Measurements from ENCODE around the gene GRM2. TPM values are rescaled to one million over a fixed set of nuclear protein-coding genes. Genes with fewer than 3 reads are reported as not detected.

Gene GRM2
- total and polyA plus RNA-seq, 2 of the 8 experiments (the other 6 are each of a cell fraction or from before 2014, with no cell fraction given), result 3.9 to 10.5 TPM

- no peak overlapping the region for H2BK20ac ChIP-seq (ENCODE audit: low read length)
- no peak overlapping the region for H2BK12ac ChIP-seq (ENCODE audit: low read depth, low read length)
- no peaks in the 10 kb centered on the region for H3K9me3 ChIP-seq (ENCODE audit: insufficient read depth in 2 of 2, low read depth in 1 of 2, low read length in 1 of 2)
- no peak overlapping the region for H2BK15ac ChIP-seq (ENCODE audit: low read length)
- H4K20me1 ChIP-seq (replicated peaks in 1 of 2; ENCODE audit: control insufficient read depth in 1 of 2, insufficient read depth in 2 of 2, low read length in 2 of 2), result peaks cover 0 to 2% of the 10 kb centered on the region in 2 experiments
- 0 out of 2 replicates have a peak overlapping the region, but pooled peaks have one; percentile 57 for H3K27ac ChIP-seq (ENCODE audit: low read depth, low read length)
- no peak overlapping the region for H4K8ac ChIP-seq (ENCODE audit: extremely low read depth, insufficient read depth, low read length)
- no peak overlapping the region for H3K56ac ChIP-seq (replicated peaks; ENCODE audit: insufficient read length, low read depth, low read length)
- no peak overlapping the region for H4K91ac ChIP-seq (replicated peaks; ENCODE audit: insufficient read length, low read length)
- H3K27me3 ChIP-seq (replicated peaks in 1 of 4; ENCODE audit: control insufficient read depth in 3 of 4, extremely low read depth in 1 of 4, insufficient read depth in 3 of 4, low read length in 3 of 4), result peaks cover 0 to 1% (median 0%) of the 10 kb centered on the region in 4 experiments; a peak in 1 of 7 replicates
- no peak overlapping the region for H2AK5ac ChIP-seq (ENCODE audit: low read depth, low read length)
- DNase-seq (ENCODE audit: low read depth in 1 of 2, low spot score in 2 of 2) (no peak), FAIRE-seq (no peak)
- ChIA-PET CTCF (ENCODE audit: partially characterized antibody) (interaction anchor here (0.6 to 8.2 kb wide), 11 partner anchors 8 to 875 kb away, joined by 3 to 37 read pairs (median 5); no protein-coding TSS in a partner anchor), POLR2A (ENCODE audit: partially characterized antibody) (interaction anchor here (1.0 kb wide), 1 partner anchor 48 kb away, joined by 3 read pairs; no protein-coding TSS in a partner anchor)
- H3K79me2 ChIP-seq (ENCODE audit: control insufficient read depth in 1 of 2, insufficient read depth in 2 of 2, low read length in 2 of 2), result no peaks in the 10 kb centered on the region
- WGBS, 2 experiments (ENCODE audit: extremely low coverage in 1 of 2, insufficient coverage in 1 of 2, insufficient read length in 1 of 2, insufficient replicate concordance in 2 of 2, low coverage in 1 of 2, low lambda C conversion rate in 2 of 2, missing lambda C conversion rate in 1 of 2), result 85% methylated on average over 2 of the region's 5 CpGs; no CpG with 5 or more reads in 1 of the 2 experiments
- no peak overlapping the region for H3K4me3 ChIP-seq (ENCODE audit: extremely low read depth in 1 of 4, insufficient read depth in 2 of 4, low read depth in 3 of 4, low read length in 4 of 4)
- no peak overlapping the region for H2BK120ac ChIP-seq (replicated peaks; ENCODE audit: low read depth, low read length)
- no peak overlapping the region for H4K5ac ChIP-seq (ENCODE audit: insufficient read length, low read depth, low read length)
- H3K4me1 ChIP-seq (replicated peaks in 1 of 4; ENCODE audit: control insufficient read depth in 3 of 4, insufficient read depth in 4 of 4, low read length in 3 of 4), result peaks cover 0 to 7% (median 2%) of the 10 kb centered on the region in 4 experiments; a peak in 2 of 7 replicates
- no peak overlapping the region for H3K4ac ChIP-seq (replicated peaks; ENCODE audit: insufficient read length, low read depth, low read length)
- no peak overlapping the region for H2BK5ac ChIP-seq (ENCODE audit: low read depth, low read length)
- H3K36me3 ChIP-seq (ENCODE audit: control insufficient read depth in 2 of 4, insufficient read depth in 4 of 4, low read length in 3 of 4), result no peaks in the 10 kb centered on the region; a peak in 1 of 8 replicates
- no peak overlapping the region for H3K18ac ChIP-seq (ENCODE audit: extremely low read depth, low read length)
- no peaks in the 10 kb centered on the region for H3K23me2 ChIP-seq (ENCODE audit: low read depth, low read length)
- no peaks in the 10 kb centered on the region for H3K79me1 ChIP-seq (ENCODE audit: low read depth, low read length)
- H3K4me2 ChIP-seq (ENCODE audit: insufficient read depth in 1 of 2, low read depth in 2 of 2, low read length in 2 of 2), result no peak overlapping the region
- no peak overlapping the region for H3K9ac ChIP-seq (replicated peaks in 1 of 4; ENCODE audit: extremely low read depth in 1 of 4, low read depth in 3 of 4, low read length in 3 of 4)
- H3K23ac ChIP-seq (ENCODE audit: insufficient read length), result no peak overlapping the region
- H2AFZ ChIP-seq (ENCODE audit: low read length), result no peak overlapping the region
- H3K14ac ChIP-seq (ENCODE audit: insufficient read length), result no peak overlapping the region
- no peak for TF ChIP-seq SIRT6 (IDR thresholded peaks at IDR 0.05; ENCODE audit: low read length)
- no peak for TF ChIP-seq MAX (IDR thresholded peaks at IDR 0.05)
- no peak for TF ChIP-seq EP300 (IDR thresholded peaks at IDR 0.05; ENCODE audit: borderline replicate concordance in 1 of 2, low read depth in 2 of 2, low read length in 2 of 2)
- TF ChIP-seq RBBP5 (IDR thresholded peaks at IDR 0.05; ENCODE audit: borderline replicate concordance, low read depth, low read length), result no peak
- no peak for TF ChIP-seq POLR2A (IDR thresholded peaks at IDR 0.05; ENCODE audit: control extremely low read depth in 1 of 2, low read depth in 2 of 2, low read length in 2 of 2)
- no peak for TF ChIP-seq E2F6 (IDR thresholded peaks at IDR 0.05)
- no peak for TF ChIP-seq CBX5 (IDR thresholded peaks at IDR 0.05; ENCODE audit: low read depth, low read length)
- no peak for TF ChIP-seq BCL11A (IDR thresholded peaks at IDR 0.05; ENCODE audit: low read depth in 2 of 2, low read length in 2 of 2)
- TF ChIP-seq CTCF (IDR thresholded peaks at IDR 0.05; ENCODE audit: control extremely low read depth in 1 of 3, insufficient read depth in 1 of 3, low read depth in 1 of 3, low read length in 3 of 3), result no peak
- no peak for TF ChIP-seq TEAD4 (IDR thresholded peaks at IDR 0.05; ENCODE audit: low read depth, low read length)
- TF ChIP-seq YY1 (IDR thresholded peaks at IDR 0.05; ENCODE audit: low read depth, low read length), result no peak
Measured at GRCh38 chr3:51691021-51691420, 15.8 kb upstream of the GRM2 start.

Measured in H1 (cell line).